H9 (cell line): ENCODE measurements around the gene NRG3. TPM values are rescaled to one million over a fixed set of nuclear protein-coding genes. Genes with fewer than 3 reads are reported as not detected.

ENCODE experiments used
- DNase-seq: peaks from one replicate; pipeline ENCODE4 v3.0.0-alpha.2; 2017
- H2AFZ ChIP-seq: one replicate; pipeline ENCODE4 v1.6.1; 2013; ENCODE audit warnings: mild to moderate bottlenecking, low read length, control low read depth, moderate library complexity
- H2AK5ac ChIP-seq: 2 replicates; pipeline ENCODE4 v1.6.1; 2013; ENCODE audit warnings: low read length, control low read depth, mixed read lengths; ENCODE audit not compliant: insufficient read length
- H2BK120ac ChIP-seq: one replicate; pipeline ENCODE4 v1.6.1; 2013; ENCODE audit warnings: low read depth, mild to moderate bottlenecking, low read length, control low read depth, inconsistent platforms; ENCODE audit not compliant: poor library complexity, severe bottlenecking
- H2BK12ac ChIP-seq: 2 replicates; pipeline ENCODE4 v1.6.1; 2013; ENCODE audit warnings: low read length, control low read depth, mixed read lengths, low read depth; ENCODE audit not compliant: insufficient read length
- H2BK15ac ChIP-seq: 2 replicates; pipeline ENCODE4 v1.6.1; 2013; ENCODE audit warnings: low read depth, low read length, control low read depth
- H2BK20ac ChIP-seq: one replicate; pipeline ENCODE4 v1.6.1; 2013; ENCODE audit warnings: low read depth, mild to moderate bottlenecking, low read length, control low read depth, inconsistent platforms; ENCODE audit not compliant: poor library complexity, severe bottlenecking
- H2BK5ac ChIP-seq: 2 replicates; pipeline ENCODE4 v1.6.1; 2013; ENCODE audit warnings: low read length, control low read depth, mixed read lengths; ENCODE audit not compliant: insufficient read length
- H3K14ac ChIP-seq: 2 replicates; pipeline ENCODE4 v1.6.1; 2013; ENCODE audit warnings: low read length, control low read depth; ENCODE audit not compliant: insufficient read depth
- H3K18ac ChIP-seq: 2 replicates; pipeline ENCODE4 v1.6.1; 2013; ENCODE audit warnings: low read depth, mild to moderate bottlenecking, mixed read lengths, low read length, control low read depth; ENCODE audit not compliant: insufficient read length
- H3K23ac ChIP-seq: 2 replicates; pipeline ENCODE4 v1.6.1; 2013; ENCODE audit warnings: low read length, control low read depth, mixed read lengths, low read depth; ENCODE audit not compliant: insufficient read length
- H3K23me2 ChIP-seq: 2 replicates; pipeline ENCODE4 v1.6.1; 2013; ENCODE audit warnings: low read depth, mild to moderate bottlenecking, mixed read lengths, low read length, control low read depth; ENCODE audit not compliant: insufficient read length, poor library complexity, severe bottlenecking
- H3K27ac ChIP-seq: 2 replicates; pipeline ENCODE4 v1.5.1; 2013; ENCODE audit warnings: low read length, control low read depth, mixed read lengths, low read depth; ENCODE audit not compliant: insufficient read length
- H3K27me3 ChIP-seq: 2 replicates; pipeline ENCODE4 v1.6.1; 2013; ENCODE audit warnings: low read length, control low read depth, inconsistent platforms; ENCODE audit not compliant: insufficient read depth
- H3K4ac ChIP-seq: 2 replicates; pipeline ENCODE4 v1.6.1; 2013; ENCODE audit warnings: low read depth, mild to moderate bottlenecking, control low read depth, inconsistent platforms, low read length, moderate library complexity
- H3K4me1 ChIP-seq: 2 replicates; pipeline ENCODE4 v1.6.1; 2013; ENCODE audit warnings: low read length, control low read depth, inconsistent platforms; ENCODE audit not compliant: insufficient read depth
- H3K4me2 ChIP-seq: 2 replicates; pipeline ENCODE4 v1.6.1; 2013; ENCODE audit warnings: low read length, control low read depth, mixed read lengths; ENCODE audit not compliant: insufficient read length, insufficient read depth
- H3K56ac ChIP-seq: 2 replicates; pipeline ENCODE4 v1.6.1; 2013; ENCODE audit warnings: low read depth, mild to moderate bottlenecking, mixed read lengths, low read length, control low read depth; ENCODE audit not compliant: insufficient read length
- H3K79me1 ChIP-seq: 2 replicates; pipeline ENCODE4 v1.6.1; 2013; ENCODE audit warnings: low read depth, mild to moderate bottlenecking, moderate library complexity, low read length, control low read depth, inconsistent platforms; ENCODE audit not compliant: insufficient read depth, poor library complexity, severe bottlenecking
- H3K79me2 ChIP-seq: 2 replicates; pipeline ENCODE4 v1.6.1; 2013; ENCODE audit warnings: low read length, control low read depth, inconsistent platforms; ENCODE audit not compliant: insufficient read depth
- H3K9ac ChIP-seq: 2 replicates; pipeline ENCODE4 v1.6.1; 2013; ENCODE audit warnings: low read length, control low read depth, mixed read lengths; ENCODE audit not compliant: insufficient read length; ENCODE audit errors: extremely low read depth
- H3K9me3 ChIP-seq: one replicate; pipeline ENCODE4 v1.6.1; 2013; ENCODE audit warnings: low read depth, low read length, inconsistent platforms; ENCODE audit not compliant: control insufficient read depth
- H3T11ph ChIP-seq: one replicate; pipeline ENCODE4 v1.6.1; 2013; ENCODE audit warnings: mild to moderate bottlenecking, low read length, control low read depth, inconsistent platforms
- H4K20me1 ChIP-seq: one replicate; pipeline ENCODE4 v1.6.1; 2013; ENCODE audit not compliant: control insufficient read depth, insufficient read length, insufficient read depth
- H4K5ac ChIP-seq: 2 replicates; pipeline ENCODE4 v1.6.1; 2013; ENCODE audit warnings: low read depth, mild to moderate bottlenecking, mixed read lengths, low read length, control low read depth; ENCODE audit not compliant: insufficient read length
- H4K8ac ChIP-seq: replicated peaks from 2 replicates; pipeline ENCODE4 v1.6.1; 2013; ENCODE audit warnings: low read length, control low read depth, mixed read lengths, low read depth; ENCODE audit not compliant: insufficient read length
- H4K91ac ChIP-seq: 2 replicates; pipeline ENCODE4 v1.6.1; 2013; ENCODE audit warnings: low read depth, mild to moderate bottlenecking, moderate library complexity, mixed read lengths, low read length, control low read depth; ENCODE audit not compliant: insufficient read length
- H3K27ac Mint-ChIP-seq, 3 experiments: 2 replicates in 2 of 3; 3 replicates in 1 of 3; pipeline ENCODE4 v1.8.0; 2020 to 2021; ENCODE audit warnings: mixed read lengths in 3 of 3, mild to moderate bottlenecking in 1 of 3, moderate library complexity in 1 of 3
- H3K27me3 Mint-ChIP-seq: 2 replicates; pipeline ENCODE4 v1.8.0; 2021; ENCODE audit warnings: low read depth, mild to moderate bottlenecking, moderate library complexity, mixed read lengths
- H3K36me3 Mint-ChIP-seq, 3 experiments: 2 replicates in 2 of 3; 3 replicates in 1 of 3; pipeline ENCODE4 v1.8.0; 2020 to 2021; ENCODE audit warnings: low read depth in 3 of 3, mixed read lengths in 3 of 3; ENCODE audit not compliant: insufficient read depth in 1 of 3
- H3K4me1 Mint-ChIP-seq, 2 experiments: 2 replicates each; pipeline ENCODE4 v1.8.0; 2020; ENCODE audit warnings: mixed read lengths in 2 of 2
- H3K4me3 Mint-ChIP-seq, 2 experiments: 2 replicates in 1 of 2; 3 replicates in 1 of 2; pipeline ENCODE4 v1.8.0; 2020 to 2021; ENCODE audit warnings: mild to moderate bottlenecking in 2 of 2, mixed read lengths in 2 of 2, moderate library complexity in 1 of 2
- H3K9me3 Mint-ChIP-seq, 2 experiments: 2 replicates in 1 of 2; 3 replicates in 1 of 2; pipeline ENCODE4 v1.8.0; 2020; ENCODE audit warnings: mild to moderate bottlenecking in 2 of 2, mixed read lengths in 2 of 2, moderate library complexity in 1 of 2
- WGBS: extraction: QIAGEN DNeasy Blood & Tissue Kit; methylation state at CpG from one replicate; pipeline ENCODE4 v1.1.7; 2013; ENCODE audit warnings: missing lambda C conversion rate, low lambda C conversion rate, mixed read lengths; ENCODE audit not compliant: insufficient read length; ENCODE audit errors: extremely low coverage; 5-methylcytosine and 5-hydroxymethylcytosine counted together
- total RNA-seq: library from RNA; stranded (reverse); gene quantifications from 2 replicates; pipeline ENCODE4 v1.2.1, GENCODE V29; 2021
- TF ChIP-seq, protein P1 (sequence below): fragments of 200-600 bp; sonication (generic); conservative IDR thresholded peaks from 3 replicates; pipeline ENCODE4 v1.8.0; 2021; ENCODE audit warnings: antibody characterized with exemption, mild to moderate bottlenecking

NRG3 gene
- total RNA-seq, 1 experiment from 2014 or later: 1.6 TPM

DNA sequence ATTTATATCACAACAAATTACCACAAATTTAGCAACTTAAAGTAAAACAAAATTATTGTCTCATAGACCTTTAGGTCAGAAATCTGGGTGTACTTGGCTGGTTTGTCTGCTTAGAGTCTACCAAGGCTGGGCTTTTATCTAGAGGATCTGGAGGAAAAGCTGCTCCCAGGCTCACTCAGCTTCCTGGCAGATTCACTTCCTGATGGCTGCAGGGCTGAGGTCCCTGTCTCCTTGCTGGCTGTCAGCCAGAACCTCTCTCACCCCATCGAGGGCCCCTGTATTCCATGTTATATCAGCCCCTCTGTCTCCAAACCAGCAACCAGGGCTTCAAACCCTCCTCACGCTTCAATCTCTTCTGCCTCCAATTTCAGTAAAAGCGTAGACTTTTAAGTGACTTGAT, 734.9 kb downstream of the NRG3 start:
- H3K27ac ChIP-seq: no peak overlapping the region
- no peak overlapping the region for H3K9ac ChIP-seq
- no peaks in the 10 kb centered on the region for H3K79me2 ChIP-seq
- no peak overlapping the region for H2AK5ac ChIP-seq
- H3K79me1 ChIP-seq: no peaks in the 10 kb centered on the region
- H3K4me2 ChIP-seq: no peak overlapping the region
- H4K5ac ChIP-seq: no peak overlapping the region
- H3K4me3 Mint-ChIP-seq: no peak overlapping the region
- H2BK15ac ChIP-seq: no peak overlapping the region
- no peaks in the 10 kb centered on the region for H4K20me1 ChIP-seq
- no peak overlapping the region for H3K14ac ChIP-seq
- H3K9me3 ChIP-seq: no peaks in the 10 kb centered on the region
- H3K56ac ChIP-seq: no peak overlapping the region
- no peak overlapping the region for H3K4ac ChIP-seq
- no peak overlapping the region for H2BK20ac ChIP-seq
- no peak overlapping the region for H3K23ac ChIP-seq
- TF ChIP-seq, protein P1, sequence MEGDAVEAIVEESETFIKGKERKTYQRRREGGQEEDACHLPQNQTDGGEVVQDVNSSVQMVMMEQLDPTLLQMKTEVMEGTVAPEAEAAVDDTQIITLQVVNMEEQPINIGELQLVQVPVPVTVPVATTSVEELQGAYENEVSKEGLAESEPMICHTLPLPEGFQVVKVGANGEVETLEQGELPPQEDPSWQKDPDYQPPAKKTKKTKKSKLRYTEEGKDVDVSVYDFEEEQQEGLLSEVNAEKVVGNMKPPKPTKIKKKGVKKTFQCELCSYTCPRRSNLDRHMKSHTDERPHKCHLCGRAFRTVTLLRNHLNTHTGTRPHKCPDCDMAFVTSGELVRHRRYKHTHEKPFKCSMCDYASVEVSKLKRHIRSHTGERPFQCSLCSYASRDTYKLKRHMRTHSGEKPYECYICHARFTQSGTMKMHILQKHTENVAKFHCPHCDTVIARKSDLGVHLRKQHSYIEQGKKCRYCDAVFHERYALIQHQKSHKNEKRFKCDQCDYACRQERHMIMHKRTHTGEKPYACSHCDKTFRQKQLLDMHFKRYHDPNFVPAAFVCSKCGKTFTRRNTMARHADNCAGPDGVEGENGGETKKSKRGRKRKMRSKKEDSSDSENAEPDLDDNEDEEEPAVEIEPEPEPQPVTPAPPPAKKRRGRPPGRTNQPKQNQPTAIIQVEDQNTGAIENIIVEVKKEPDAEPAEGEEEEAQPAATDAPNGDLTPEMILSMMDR: no peak
- H3K18ac ChIP-seq: no peak overlapping the region
- peaks cover 8 to 10% of the 10 kb centered on the region in 2 experiments; a peak in 4 of 5 replicates for H3K9me3 Mint-ChIP-seq
- no peaks in the 10 kb centered on the region for H3K4me1 ChIP-seq
- H4K8ac ChIP-seq: no peak overlapping the region
- WGBS: no CpG with 5 or more reads among the region's 3 CpGs
- H3K23me2 ChIP-seq: no peaks in the 10 kb centered on the region
- no peak overlapping the region for H3T11ph ChIP-seq
- H3K27me3 ChIP-seq: no peaks in the 10 kb centered on the region
- DNase-seq: peak; percentile 31
- no peak overlapping the region for H2BK12ac ChIP-seq
- no peaks in the 10 kb centered on the region for H3K27me3 Mint-ChIP-seq
- H3K27ac Mint-ChIP-seq: peak overlapping the region in 1 of 3 experiments; percentile 75; a peak in 3 of 7 replicates
- no peak overlapping the region for H4K91ac ChIP-seq
- peaks cover 16 to 20% of the 10 kb centered on the region in 2 experiments for H3K4me1 Mint-ChIP-seq
- no peak overlapping the region for H2AFZ ChIP-seq
- H3K36me3 Mint-ChIP-seq: peaks cover 0 to 5% (median 3%) of the 10 kb centered on the region in 3 experiments; a peak in 5 of 7 replicates
- no peak overlapping the region for H2BK120ac ChIP-seq
- H2BK5ac ChIP-seq: no peak overlapping the region
